ENCODE results near the gene PCDH12. TPM values are rescaled to one million over a fixed set of nuclear protein-coding genes. Genes with fewer than 3 reads are reported as not detected.

Gene PCDH12
- total and polyA plus RNA-seq, 10 of the 15 experiments (the other 5 are each of a cell fraction or from before 2014, with no cell fraction given), result 0.01 to 0.14 (median 0.06) TPM; not detected in 4

DNA sequence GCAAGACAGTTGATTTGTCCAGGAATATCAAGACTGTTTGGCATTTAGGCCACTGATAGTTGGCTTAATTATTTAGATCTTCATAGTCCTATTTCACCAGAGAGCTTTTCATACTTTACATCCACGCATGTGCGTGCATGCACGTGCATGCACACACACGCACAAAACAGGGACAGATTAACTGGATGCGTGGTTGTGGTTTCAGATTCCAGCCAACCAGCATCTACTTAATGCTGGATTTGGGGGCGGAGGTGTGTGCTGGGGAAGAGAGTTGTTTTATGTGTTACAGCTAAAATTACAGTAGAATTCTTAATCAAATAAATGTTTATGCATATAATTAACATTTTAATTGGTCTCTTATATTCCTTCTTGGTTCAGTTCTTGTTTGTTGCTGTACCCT lies 18.2 kb upstream of the PCDH12 start (continued):
- TF ChIP-seq, protein P1, sequence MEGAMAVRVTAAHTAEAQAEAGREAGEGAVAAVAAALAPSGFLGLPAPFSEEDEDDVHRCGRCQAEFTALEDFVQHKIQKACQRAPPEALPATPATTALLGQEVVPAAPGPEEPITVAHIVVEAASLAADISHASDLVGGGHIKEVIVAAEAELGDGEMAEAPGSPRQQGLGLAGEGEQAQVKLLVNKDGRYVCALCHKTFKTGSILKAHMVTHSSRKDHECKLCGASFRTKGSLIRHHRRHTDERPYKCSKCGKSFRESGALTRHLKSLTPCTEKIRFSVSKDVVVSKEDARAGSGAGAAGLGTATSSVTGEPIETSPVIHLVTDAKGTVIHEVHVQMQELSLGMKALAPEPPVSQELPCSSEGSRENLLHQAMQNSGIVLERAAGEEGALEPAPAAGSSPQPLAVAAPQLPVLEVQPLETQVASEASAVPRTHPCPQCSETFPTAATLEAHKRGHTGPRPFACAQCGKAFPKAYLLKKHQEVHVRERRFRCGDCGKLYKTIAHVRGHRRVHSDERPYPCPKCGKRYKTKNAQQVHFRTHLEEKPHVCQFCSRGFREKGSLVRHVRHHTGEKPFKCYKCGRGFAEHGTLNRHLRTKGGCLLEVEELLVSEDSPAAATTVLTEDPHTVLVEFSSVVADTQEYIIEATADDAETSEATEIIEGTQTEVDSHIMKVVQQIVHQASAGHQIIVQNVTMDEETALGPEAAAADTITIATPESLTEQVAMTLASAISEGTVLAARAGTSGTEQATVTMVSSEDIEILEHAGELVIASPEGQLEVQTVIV (IDR thresholded peaks at IDR 0.05; ENCODE audit: borderline replicate concordance, partially characterized antibody), result no peak
- TF ChIP-seq, protein P2, sequence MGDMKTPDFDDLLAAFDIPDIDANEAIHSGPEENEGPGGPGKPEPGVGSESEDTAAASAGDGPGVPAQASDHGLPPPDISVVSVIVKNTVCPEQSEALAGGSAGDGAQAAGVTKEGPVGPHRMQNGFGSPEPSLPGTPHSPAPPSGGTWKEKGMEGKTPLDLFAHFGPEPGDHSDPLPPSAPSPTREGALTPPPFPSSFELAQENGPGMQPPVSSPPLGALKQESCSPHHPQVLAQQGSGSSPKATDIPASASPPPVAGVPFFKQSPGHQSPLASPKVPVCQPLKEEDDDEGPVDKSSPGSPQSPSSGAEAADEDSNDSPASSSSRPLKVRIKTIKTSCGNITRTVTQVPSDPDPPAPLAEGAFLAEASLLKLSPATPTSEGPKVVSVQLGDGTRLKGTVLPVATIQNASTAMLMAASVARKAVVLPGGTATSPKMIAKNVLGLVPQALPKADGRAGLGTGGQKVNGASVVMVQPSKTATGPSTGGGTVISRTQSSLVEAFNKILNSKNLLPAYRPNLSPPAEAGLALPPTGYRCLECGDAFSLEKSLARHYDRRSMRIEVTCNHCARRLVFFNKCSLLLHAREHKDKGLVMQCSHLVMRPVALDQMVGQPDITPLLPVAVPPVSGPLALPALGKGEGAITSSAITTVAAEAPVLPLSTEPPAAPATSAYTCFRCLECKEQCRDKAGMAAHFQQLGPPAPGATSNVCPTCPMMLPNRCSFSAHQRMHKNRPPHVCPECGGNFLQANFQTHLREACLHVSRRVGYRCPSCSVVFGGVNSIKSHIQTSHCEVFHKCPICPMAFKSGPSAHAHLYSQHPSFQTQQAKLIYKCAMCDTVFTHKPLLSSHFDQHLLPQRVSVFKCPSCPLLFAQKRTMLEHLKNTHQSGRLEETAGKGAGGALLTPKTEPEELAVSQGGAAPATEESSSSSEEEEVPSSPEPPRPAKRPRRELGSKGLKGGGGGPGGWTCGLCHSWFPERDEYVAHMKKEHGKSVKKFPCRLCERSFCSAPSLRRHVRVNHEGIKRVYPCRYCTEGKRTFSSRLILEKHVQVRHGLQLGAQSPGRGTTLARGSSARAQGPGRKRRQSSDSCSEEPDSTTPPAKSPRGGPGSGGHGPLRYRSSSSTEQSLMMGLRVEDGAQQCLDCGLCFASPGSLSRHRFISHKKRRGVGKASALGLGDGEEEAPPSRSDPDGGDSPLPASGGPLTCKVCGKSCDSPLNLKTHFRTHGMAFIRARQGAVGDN (IDR thresholded peaks at IDR 0.05), result no peak
- TF ChIP-seq, protein P3, sequence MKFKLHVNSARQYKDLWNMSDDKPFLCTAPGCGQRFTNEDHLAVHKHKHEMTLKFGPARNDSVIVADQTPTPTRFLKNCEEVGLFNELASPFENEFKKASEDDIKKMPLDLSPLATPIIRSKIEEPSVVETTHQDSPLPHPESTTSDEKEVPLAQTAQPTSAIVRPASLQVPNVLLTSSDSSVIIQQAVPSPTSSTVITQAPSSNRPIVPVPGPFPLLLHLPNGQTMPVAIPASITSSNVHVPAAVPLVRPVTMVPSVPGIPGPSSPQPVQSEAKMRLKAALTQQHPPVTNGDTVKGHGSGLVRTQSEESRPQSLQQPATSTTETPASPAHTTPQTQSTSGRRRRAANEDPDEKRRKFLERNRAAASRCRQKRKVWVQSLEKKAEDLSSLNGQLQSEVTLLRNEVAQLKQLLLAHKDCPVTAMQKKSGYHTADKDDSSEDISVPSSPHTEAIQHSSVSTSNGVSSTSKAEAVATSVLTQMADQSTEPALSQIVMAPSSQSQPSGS (IDR thresholded peaks at IDR 0.05; ENCODE audit: low read length), result no peak
- TF ChIP-seq STAT1 (conservative IDR thresholded peaks at IDR 0.05) (no peak), CEBPB (IDR thresholded peaks at IDR 0.05; ENCODE audit: borderline replicate concordance in 1 of 2, low read depth in 2 of 2, low read length in 2 of 2) (no peak), BRCA1 (IDR thresholded peaks at IDR 0.05; ENCODE audit: low read depth, low read length) (no peak), WRNIP1 (IDR thresholded peaks at IDR 0.05; ENCODE audit: borderline replicate concordance, low read depth, low read length) (no peak), ZNF24 (IDR thresholded peaks at IDR 0.05) (no peak)
- TF ChIP-seq, protein P4, sequence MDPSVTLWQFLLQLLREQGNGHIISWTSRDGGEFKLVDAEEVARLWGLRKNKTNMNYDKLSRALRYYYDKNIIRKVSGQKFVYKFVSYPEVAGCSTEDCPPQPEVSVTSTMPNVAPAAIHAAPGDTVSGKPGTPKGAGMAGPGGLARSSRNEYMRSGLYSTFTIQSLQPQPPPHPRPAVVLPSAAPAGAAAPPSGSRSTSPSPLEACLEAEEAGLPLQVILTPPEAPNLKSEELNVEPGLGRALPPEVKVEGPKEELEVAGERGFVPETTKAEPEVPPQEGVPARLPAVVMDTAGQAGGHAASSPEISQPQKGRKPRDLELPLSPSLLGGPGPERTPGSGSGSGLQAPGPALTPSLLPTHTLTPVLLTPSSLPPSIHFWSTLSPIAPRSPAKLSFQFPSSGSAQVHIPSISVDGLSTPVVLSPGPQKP (IDR thresholded peaks at IDR 0.05; ENCODE audit: low read depth, low read length), result no peak
- TF ChIP-seq, protein P5, sequence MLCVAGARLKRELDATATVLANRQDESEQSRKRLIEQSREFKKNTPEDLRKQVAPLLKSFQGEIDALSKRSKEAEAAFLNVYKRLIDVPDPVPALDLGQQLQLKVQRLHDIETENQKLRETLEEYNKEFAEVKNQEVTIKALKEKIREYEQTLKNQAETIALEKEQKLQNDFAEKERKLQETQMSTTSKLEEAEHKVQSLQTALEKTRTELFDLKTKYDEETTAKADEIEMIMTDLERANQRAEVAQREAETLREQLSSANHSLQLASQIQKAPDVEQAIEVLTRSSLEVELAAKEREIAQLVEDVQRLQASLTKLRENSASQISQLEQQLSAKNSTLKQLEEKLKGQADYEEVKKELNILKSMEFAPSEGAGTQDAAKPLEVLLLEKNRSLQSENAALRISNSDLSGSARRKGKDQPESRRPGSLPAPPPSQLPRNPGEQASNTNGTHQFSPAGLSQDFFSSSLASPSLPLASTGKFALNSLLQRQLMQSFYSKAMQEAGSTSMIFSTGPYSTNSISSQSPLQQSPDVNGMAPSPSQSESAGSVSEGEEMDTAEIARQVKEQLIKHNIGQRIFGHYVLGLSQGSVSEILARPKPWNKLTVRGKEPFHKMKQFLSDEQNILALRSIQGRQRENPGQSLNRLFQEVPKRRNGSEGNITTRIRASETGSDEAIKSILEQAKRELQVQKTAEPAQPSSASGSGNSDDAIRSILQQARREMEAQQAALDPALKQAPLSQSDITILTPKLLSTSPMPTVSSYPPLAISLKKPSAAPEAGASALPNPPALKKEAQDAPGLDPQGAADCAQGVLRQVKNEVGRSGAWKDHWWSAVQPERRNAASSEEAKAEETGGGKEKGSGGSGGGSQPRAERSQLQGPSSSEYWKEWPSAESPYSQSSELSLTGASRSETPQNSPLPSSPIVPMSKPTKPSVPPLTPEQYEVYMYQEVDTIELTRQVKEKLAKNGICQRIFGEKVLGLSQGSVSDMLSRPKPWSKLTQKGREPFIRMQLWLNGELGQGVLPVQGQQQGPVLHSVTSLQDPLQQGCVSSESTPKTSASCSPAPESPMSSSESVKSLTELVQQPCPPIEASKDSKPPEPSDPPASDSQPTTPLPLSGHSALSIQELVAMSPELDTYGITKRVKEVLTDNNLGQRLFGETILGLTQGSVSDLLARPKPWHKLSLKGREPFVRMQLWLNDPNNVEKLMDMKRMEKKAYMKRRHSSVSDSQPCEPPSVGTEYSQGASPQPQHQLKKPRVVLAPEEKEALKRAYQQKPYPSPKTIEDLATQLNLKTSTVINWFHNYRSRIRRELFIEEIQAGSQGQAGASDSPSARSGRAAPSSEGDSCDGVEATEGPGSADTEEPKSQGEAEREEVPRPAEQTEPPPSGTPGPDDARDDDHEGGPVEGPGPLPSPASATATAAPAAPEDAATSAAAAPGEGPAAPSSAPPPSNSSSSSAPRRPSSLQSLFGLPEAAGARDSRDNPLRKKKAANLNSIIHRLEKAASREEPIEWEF (IDR thresholded peaks at IDR 0.05; ENCODE audit: insufficient replicate concordance, low read depth, low read length), result no peak
